ENCODE data around the gene ASIC4.
A peak's percentile ranks its signal among the peaks of the same experiment; 100 is the strongest.

The ASIC4 gene

GRCh38 chr2:219507581-219508443 is 6.5 kb upstream of the ASIC4 start:
- Histone ChIP-seq H3K27me3 (replicated peaks; ENCODE audit: control insufficient read depth, insufficient read depth, low read length) (peaks cover 2% of the 10 kb centered on the region; the same call in 1 of the 2 replicates), H3K36me3 (ENCODE audit: control insufficient read depth, insufficient read depth, low read length) (peaks cover 22% of the 10 kb centered on the region), H3K4me3 (replicated peaks; ENCODE audit: low read depth, low read length) (no peak overlapping the region)
- no peak for DNase-seq (ENCODE audit: extremely low read depth, insufficient read length)
- no peak for TF ChIP-seq CTCF (IDR thresholded peaks at IDR 0.05; ENCODE audit: insufficient read depth, low read length, poor library complexity, severe bottlenecking)

GRCh38 chr2:219508444-219508734 is 5.9 kb upstream of the ASIC4 start:
- TF ChIP-seq CTCF (IDR thresholded peaks at IDR 0.05; ENCODE audit: insufficient read depth, low read length, poor library complexity, severe bottlenecking), result no peak
- peaks cover 22% of the 10 kb centered on the region for H3K36me3 ChIP-seq (ENCODE audit: control insufficient read depth, insufficient read depth, low read length)
- no peak for DNase-seq (ENCODE audit: extremely low read depth, insufficient read length)
- no peak overlapping the region for H3K4me3 ChIP-seq (replicated peaks; ENCODE audit: low read depth, low read length)
- H3K27me3 ChIP-seq (replicated peaks; ENCODE audit: control insufficient read depth, insufficient read depth, low read length), result peaks cover 2% of the 10 kb centered on the region; the same call in 1 of the 2 replicates

GRCh38 chr2:219508971-219509779 is 5.1 kb upstream of the ASIC4 start:
- TF ChIP-seq CTCF (IDR thresholded peaks at IDR 0.05; ENCODE audit: insufficient read depth, low read length, poor library complexity, severe bottlenecking), result no peak
- Histone ChIP-seq H3K27me3 (replicated peaks; ENCODE audit: control insufficient read depth, insufficient read depth, low read length) (peaks cover 2% of the 10 kb centered on the region; the same call in 1 of the 2 replicates), H3K36me3 (ENCODE audit: control insufficient read depth, insufficient read depth, low read length) (peaks cover 17% of the 10 kb centered on the region), H3K4me3 (replicated peaks; ENCODE audit: low read depth, low read length) (no peak overlapping the region)
- DNase-seq (ENCODE audit: extremely low read depth, insufficient read length), result no peak

- TF ChIP-seq CTCF (IDR thresholded peaks at IDR 0.05; ENCODE audit: insufficient read depth, low read length, poor library complexity, severe bottlenecking), result peak; percentile 75
- H3K36me3 ChIP-seq (ENCODE audit: control insufficient read depth, insufficient read depth, low read length), result peaks cover 13% of the 10 kb centered on the region
- no peak overlapping the region for H3K4me3 ChIP-seq (replicated peaks; ENCODE audit: low read depth, low read length)
- H3K27me3 ChIP-seq (replicated peaks; ENCODE audit: control insufficient read depth, insufficient read depth, low read length), result peaks cover 2% of the 10 kb centered on the region; the same call in 1 of the 2 replicates
- no peak for DNase-seq (ENCODE audit: extremely low read depth, insufficient read length)
Measured at GRCh38 chr2:219509780-219510511, 4.3 kb upstream of the ASIC4 start.

- H3K27me3 ChIP-seq (replicated peaks; ENCODE audit: control insufficient read depth, insufficient read depth, low read length), result peaks cover 4% of the 10 kb centered on the region
- H3K36me3 ChIP-seq (ENCODE audit: control insufficient read depth, insufficient read depth, low read length), result peaks cover 10% of the 10 kb centered on the region
- H3K4me3 ChIP-seq (replicated peaks; ENCODE audit: low read depth, low read length), result no peak overlapping the region
- no peak for TF ChIP-seq CTCF (IDR thresholded peaks at IDR 0.05; ENCODE audit: insufficient read depth, low read length, poor library complexity, severe bottlenecking)
- DNase-seq (ENCODE audit: extremely low read depth, insufficient read length), result no peak
Measured at GRCh38 chr2:219510512-219511135, 3.7 kb upstream of the ASIC4 start.

Data from GM06990 (cell line).